ENCODE results near the gene SYT1. TPM values are rescaled to one million over a fixed set of nuclear protein-coding genes. Genes with fewer than 3 reads are reported as not detected.
A peak's percentile ranks its signal among the peaks of the same experiment; 100 is the strongest.

The SYT1 gene
- total and polyA plus RNA-seq, 2 donors = 5.1 to 13.8 TPM

- Histone ChIP-seq H3K27ac (ENCODE audit: low read depth) (no peak overlapping the region), H3K36me3 (ENCODE audit: insufficient read depth) (no peaks in the 10 kb centered on the region), H3K4me3 (ENCODE audit: low read depth, low read length) (no peak overlapping the region), H3K4me1 (ENCODE audit: insufficient read depth) (no peaks in the 10 kb centered on the region)
- no peak for DNase-seq (ENCODE audit: extremely low spot score)
- WGBS = 87% methylated on average over 5 of the region's 5 CpGs
Observed at GRCh38 chr12:78928200-78929074, 63.9 kb downstream of the SYT1 start.

- Histone ChIP-seq H3K4me1 (ENCODE audit: insufficient read depth) (no peaks in the 10 kb centered on the region), H3K4me3 (ENCODE audit: low read depth, low read length) (no peak overlapping the region), H3K27ac (ENCODE audit: low read depth) (no peak overlapping the region), H3K36me3 (ENCODE audit: insufficient read depth) (no peaks in the 10 kb centered on the region)
- DNase-seq (ENCODE audit: extremely low spot score) = no peak
- WGBS = 94% methylated on average over 7 of the region's 7 CpGs
Observed at GRCh38 chr12:78929075-78929418, 64.5 kb downstream of the SYT1 start.

GRCh38 chr12:78931466-78931990 lies 67.0 kb downstream of the SYT1 start:
- H3K4me1 ChIP-seq (ENCODE audit: insufficient read depth) = no peaks in the 10 kb centered on the region
- H3K36me3 ChIP-seq (ENCODE audit: insufficient read depth) = no peaks in the 10 kb centered on the region
- 100% methylated on average over 1 of the region's 1 CpG for WGBS
- H3K4me3 ChIP-seq (ENCODE audit: low read depth, low read length) = no peak overlapping the region
- H3K27ac ChIP-seq (ENCODE audit: low read depth) = no peak overlapping the region
- no peak for DNase-seq (ENCODE audit: extremely low spot score)

- no peaks in the 10 kb centered on the region for H3K4me1 ChIP-seq (ENCODE audit: insufficient read depth)
- WGBS = 88% methylated on average over 2 of the region's 2 CpGs
- H3K36me3 ChIP-seq (ENCODE audit: insufficient read depth) = no peaks in the 10 kb centered on the region
- no peak overlapping the region for H3K4me3 ChIP-seq (ENCODE audit: low read depth, low read length)
- no peak overlapping the region for H3K27ac ChIP-seq (ENCODE audit: low read depth)
- no peak for DNase-seq (ENCODE audit: extremely low spot score)
Observed at GRCh38 chr12:78933014-78933413, 68.4 kb downstream of the SYT1 start.

GRCh38 chr12:78938341-78939084 lies 73.9 kb downstream of the SYT1 start:
- Histone ChIP-seq H3K4me1 (ENCODE audit: insufficient read depth) (no peaks in the 10 kb centered on the region), H3K4me3 (ENCODE audit: low read depth, low read length) (no peak overlapping the region), H3K36me3 (ENCODE audit: insufficient read depth) (no peaks in the 10 kb centered on the region), H3K27ac (ENCODE audit: low read depth) (peak overlapping the region; percentile 10)
- DNase-seq (ENCODE audit: extremely low spot score) = no peak
- WGBS = 70% methylated on average over 4 of the region's 4 CpGs

- no peaks in the 10 kb centered on the region for H3K4me1 ChIP-seq (ENCODE audit: insufficient read depth)
- no peak overlapping the region for H3K4me3 ChIP-seq (ENCODE audit: low read depth, low read length)
- H3K27ac ChIP-seq (ENCODE audit: low read depth) = no peak overlapping the region
- no peak for DNase-seq (ENCODE audit: extremely low spot score)
- no peaks in the 10 kb centered on the region for H3K36me3 ChIP-seq (ENCODE audit: insufficient read depth)
Observed at GRCh38 chr12:78949532-78949931, 85.0 kb downstream of the SYT1 start.

GRCh38 chr12:78951803-78952551 lies 87.4 kb downstream of the SYT1 start:
- peak; percentile 6 for DNase-seq (ENCODE audit: extremely low spot score)
- Histone ChIP-seq H3K36me3 (ENCODE audit: insufficient read depth) (no peaks in the 10 kb centered on the region), H3K27ac (ENCODE audit: low read depth) (no peak overlapping the region), H3K4me3 (ENCODE audit: low read depth, low read length) (no peak overlapping the region), H3K4me1 (ENCODE audit: insufficient read depth) (no peaks in the 10 kb centered on the region)
- 72% methylated on average over 11 of the region's 11 CpGs for WGBS

- DNase-seq (ENCODE audit: extremely low spot score) = no peak
- WGBS = 96% methylated on average over 1 of the region's 1 CpG
- Histone ChIP-seq H3K4me3 (ENCODE audit: low read depth, low read length) (no peak overlapping the region), H3K4me1 (ENCODE audit: insufficient read depth) (no peaks in the 10 kb centered on the region), H3K36me3 (ENCODE audit: insufficient read depth) (no peaks in the 10 kb centered on the region), H3K27ac (ENCODE audit: low read depth) (no peak overlapping the region)
Observed at GRCh38 chr12:78952552-78952929, 88.0 kb downstream of the SYT1 start.

- no peaks in the 10 kb centered on the region for H3K36me3 ChIP-seq (ENCODE audit: insufficient read depth)
Observed at GRCh38 chr12:78958941-78959340, 94.4 kb downstream of the SYT1 start.

GRCh38 chr12:78959556-78959955 lies 95.0 kb downstream of the SYT1 start:
- no peak overlapping the region for H3K27ac ChIP-seq (ENCODE audit: low read depth)
- H3K36me3 ChIP-seq (ENCODE audit: insufficient read depth) = no peaks in the 10 kb centered on the region
- no peak overlapping the region for H3K4me3 ChIP-seq (ENCODE audit: low read depth, low read length)
- 54% methylated on average over 3 of the region's 3 CpGs for WGBS
- no peak for DNase-seq (ENCODE audit: extremely low spot score)
- no peaks in the 10 kb centered on the region for H3K4me1 ChIP-seq (ENCODE audit: insufficient read depth)

More at GRCh38 chr12:78958941-78959340, 94.4 kb downstream of the SYT1 start:
- Histone ChIP-seq H3K27ac (ENCODE audit: low read depth) (no peak overlapping the region), H3K4me1 (ENCODE audit: insufficient read depth) (no peaks in the 10 kb centered on the region), H3K4me3 (ENCODE audit: low read depth, low read length) (no peak overlapping the region)
- DNase-seq (ENCODE audit: extremely low spot score) = no peak
- WGBS = 87% methylated on average over 3 of the region's 3 CpGs

- no peak for DNase-seq (ENCODE audit: extremely low spot score)
- H3K4me1 ChIP-seq (ENCODE audit: insufficient read depth) = no peaks in the 10 kb centered on the region
- no peak overlapping the region for H3K4me3 ChIP-seq (ENCODE audit: low read depth, low read length)
- H3K36me3 ChIP-seq (ENCODE audit: insufficient read depth) = no peaks in the 10 kb centered on the region
- H3K27ac ChIP-seq (ENCODE audit: low read depth) = no peak overlapping the region
- 92% methylated on average over 2 of the region's 2 CpGs for WGBS
Observed at GRCh38 chr12:78961171-78961570, 96.6 kb downstream of the SYT1 start.

- WGBS = 68% methylated on average over 1 of the region's 1 CpG
- Histone ChIP-seq H3K4me3 (ENCODE audit: low read depth, low read length) (no peak overlapping the region), H3K36me3 (ENCODE audit: insufficient read depth) (no peaks in the 10 kb centered on the region), H3K27ac (ENCODE audit: low read depth) (no peak overlapping the region), H3K4me1 (ENCODE audit: insufficient read depth) (no peaks in the 10 kb centered on the region)
- no peak for DNase-seq (ENCODE audit: extremely low spot score)
Observed at GRCh38 chr12:78963439-78964227, 99.1 kb downstream of the SYT1 start.

GRCh38 chr12:78964521-78964920 lies 99.9 kb downstream of the SYT1 start:
- DNase-seq (ENCODE audit: extremely low spot score) = no peak
- Histone ChIP-seq H3K27ac (ENCODE audit: low read depth) (no peak overlapping the region), H3K36me3 (ENCODE audit: insufficient read depth) (no peaks in the 10 kb centered on the region), H3K4me3 (ENCODE audit: low read depth, low read length) (no peak overlapping the region), H3K4me1 (ENCODE audit: insufficient read depth) (no peaks in the 10 kb centered on the region)
